HFF-Myc (cell line): ENCODE measurements around the gene LRIF1.
"Not testable (repeated sequence)": the region's sequence is repeated elsewhere in the genome, so short reads cannot be mapped to it uniquely, and the experiment has no call there.

Source experiments
- DNase-seq: peaks from one replicate; pipeline ENCODE4 v3.0.0-alpha.2; 2011; ENCODE audit warnings: low read depth; ENCODE audit errors: extremely low read depth
- H3K4me3 ChIP-seq: replicated peaks from 2 replicates; pipeline ENCODE4 v1.5.1; 2011; ENCODE audit warnings: low read depth, mild to moderate bottlenecking, control low read depth, low read length
- CTCF ChIP-seq: IDR thresholded peaks from 2 replicates; pipeline ENCODE4 v1.5.1; 2012; ENCODE audit warnings: mild to moderate bottlenecking, low read depth, low read length, control low read depth; ENCODE audit errors: missing control alignments

The LRIF1 gene

GRCh38 chr1:110963691-110964454 is at the start of gene LRIF1:
Gene LRIF1 (minus strand): TSS chr1:110963922. CDS start chr1:110963688, 234 bp downstream.
- peak; percentile 35 for TF ChIP-seq CTCF
- H3K4me3 ChIP-seq: peak within 1 kb of the TSS; percentile 89
- peak; percentile 98 for DNase-seq

GRCh38 chr1:111008031-111008430 is 44.3 kb upstream of the LRIF1 start:
- DNase-seq: no peak
- H3K4me3 ChIP-seq: no peak overlapping the region
- no peak for TF ChIP-seq CTCF

GRCh38 chr1:111006556-111006955 is 42.8 kb upstream of the LRIF1 start:
- no peak for DNase-seq
- no peak for TF ChIP-seq CTCF

GRCh38 chr1:110999607-111000006 is 35.9 kb upstream of the LRIF1 start:
- not testable (repeated sequence) for H3K4me3 ChIP-seq, DNase-seq

More at GRCh38 chr1:111006556-111006955, 42.8 kb upstream of the LRIF1 start:
- no peak overlapping the region for H3K4me3 ChIP-seq

GRCh38 chr1:110992329-110992728 is 28.6 kb upstream of the LRIF1 start:
- not testable (repeated sequence) for DNase-seq, H3K4me3 ChIP-seq

GRCh38 chr1:110991295-110991694 is 27.6 kb upstream of the LRIF1 start:
- not testable (repeated sequence) for DNase-seq, H3K4me3 ChIP-seq

- TF ChIP-seq CTCF: no peak
- no peak for DNase-seq
- no peak overlapping the region for H3K4me3 ChIP-seq
Observed at GRCh38 chr1:110990541-110990940, 26.8 kb upstream of the LRIF1 start.

GRCh38 chr1:110986407-110986891 is 22.7 kb upstream of the LRIF1 start:
- DNase-seq: no peak
- no peak for TF ChIP-seq CTCF
- no peak overlapping the region for H3K4me3 ChIP-seq
